SU-DHL-6 (cell line): ENCODE results near the gene THUMPD2.

Experiments
- CTCF ChIP-seq: fragments of 200-600 bp; sonication (generic); IDR thresholded peaks from one replicate; pipeline ENCODE4 v1.5.1; 2017; ENCODE audit warnings: antibody characterized with exemption, mild to moderate bottlenecking, low read length, moderate library complexity; ENCODE audit not compliant: insufficient read depth, poor library complexity, severe bottlenecking
- EZH2phosphoT487 ChIP-seq: fragments of 200-600 bp; sonication (generic), shearing (Covaris generic); conservative IDR thresholded peaks from 2 replicates; pipeline ENCODE4 v1.6.1; 2018; ENCODE audit warnings: mild to moderate bottlenecking, antibody characterized with exemption, low read length, moderate library complexity, mixed read lengths

DNA sequence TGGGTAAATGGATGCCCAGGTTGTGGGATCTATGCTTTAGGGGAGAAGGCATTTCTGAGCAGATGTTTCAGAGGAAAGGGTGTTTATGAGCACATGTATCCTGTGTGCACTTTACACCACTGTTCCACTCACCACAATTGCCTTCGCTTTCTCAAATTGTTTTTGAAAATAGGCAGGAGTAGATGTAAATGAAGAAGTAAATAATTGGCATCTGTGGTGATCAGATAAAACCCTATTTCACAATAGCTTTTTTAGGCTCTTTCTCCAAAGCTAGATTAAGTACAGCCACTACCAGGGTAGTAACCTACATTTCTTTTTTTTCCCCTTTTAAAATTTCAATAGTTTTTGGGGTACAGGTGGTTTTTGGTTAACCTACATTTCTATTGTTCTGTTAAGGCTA, 72.7 kb downstream of the THUMPD2 start:
- TF ChIP-seq CTCF, result no peak
- no peak for TF ChIP-seq EZH2phosphoT487
